ENCODE measurements around the gene RYR3. TPM values are rescaled to one million over a fixed set of nuclear protein-coding genes. Genes with fewer than 3 reads are reported as not detected.

Gene RYR3
- total RNA-seq, 1 experiment from 2014 or later = not detected

DNA sequence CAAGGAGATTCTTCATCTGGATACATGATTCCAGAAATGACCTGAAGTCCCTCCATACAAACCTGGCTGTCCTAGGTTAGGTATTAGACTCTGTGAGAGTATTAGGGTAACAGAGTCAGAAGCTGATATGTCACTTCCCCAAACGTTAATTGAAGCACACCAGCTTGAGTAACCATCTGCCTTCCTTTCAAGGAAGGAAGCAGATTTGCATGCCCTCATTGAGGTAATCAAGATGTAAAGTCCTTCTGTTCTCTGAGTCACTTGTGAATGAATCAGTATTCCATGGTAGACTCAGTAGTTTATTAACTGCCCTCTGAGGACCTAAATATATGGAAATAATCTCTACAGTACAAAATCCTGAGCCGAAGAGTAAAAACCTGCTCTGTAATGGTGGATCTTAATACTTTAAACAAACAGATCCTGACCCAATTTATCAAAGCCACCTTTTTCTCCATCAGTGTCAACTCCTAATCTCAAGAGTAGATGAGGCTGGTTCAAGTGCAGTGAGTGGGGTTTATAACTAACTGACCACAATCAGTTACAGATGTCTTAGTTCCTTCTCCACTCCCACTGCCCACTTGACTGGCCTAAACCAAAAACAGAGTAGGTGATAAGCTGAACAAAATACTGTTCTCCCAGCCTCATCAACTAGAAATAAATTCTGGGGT lies 411.4 kb downstream of the RYR3 start:
- H3K4me3 ChIP-seq (ENCODE audit: low read length) = no peak overlapping the region
- peak; percentile 39; the same call in 1 of the 2 replicates for ATAC-seq
- H3K36me3 ChIP-seq (ENCODE audit: low read depth, low read length) = no peaks in the 10 kb centered on the region
- DNase-seq = peak; percentile 63
- peaks cover 22% of the 10 kb centered on the region for H3K4me1 ChIP-seq (ENCODE audit: insufficient read depth, low read length)
- H3F3A ChIP-seq (ENCODE audit: low read length, unreplicated experiment) = no peaks in the 10 kb centered on the region
- no peaks in the 10 kb centered on the region for H3K9me2 ChIP-seq (replicated peaks; ENCODE audit: low read length)
- ChIA-PET POLR2A (ENCODE audit: unreplicated experiment) (interaction anchor here (0.5 kb wide), 1 partner anchor 16 kb away, joined by 10 read pairs; no protein-coding TSS in a partner anchor), CTCF (interaction anchor here (1.3 kb wide), 1 partner anchor 8 kb away, joined by 3 read pairs; no protein-coding TSS in a partner anchor)
- no peak overlapping the region for H2AFZ ChIP-seq (ENCODE audit: low read length)
- H3K27me3 ChIP-seq (ENCODE audit: low read length) = no peaks in the 10 kb centered on the region
- H3K9me3 ChIP-seq (ENCODE audit: low read length) = no peaks in the 10 kb centered on the region
- H3K79me2 ChIP-seq (ENCODE audit: low read length) = no peaks in the 10 kb centered on the region
- peak overlapping the region; percentile 70 for H3K27ac ChIP-seq (ENCODE audit: low read length)
- BruUV-seq (replicated peaks) = no TSS peak
- peak overlapping the region; percentile 23; the same call in 1 of the 2 replicates for H3K9ac ChIP-seq (ENCODE audit: low read length)
- no peak overlapping the region for H3K4me2 ChIP-seq (ENCODE audit: low read length)
- no peaks in the 10 kb centered on the region for H4K20me1 ChIP-seq (ENCODE audit: low read length)
- intact Hi-C loops (cut with micrococcal nuclease) = no loop called here
- TF ChIP-seq EZH2phosphoT487 (IDR thresholded peaks at IDR 0.05; ENCODE audit: borderline replicate concordance, low read length) (no peak), EZH2 (IDR thresholded peaks at IDR 0.05; ENCODE audit: low read length, unreplicated experiment) (no peak)
- TF ChIP-seq, protein P1, sequence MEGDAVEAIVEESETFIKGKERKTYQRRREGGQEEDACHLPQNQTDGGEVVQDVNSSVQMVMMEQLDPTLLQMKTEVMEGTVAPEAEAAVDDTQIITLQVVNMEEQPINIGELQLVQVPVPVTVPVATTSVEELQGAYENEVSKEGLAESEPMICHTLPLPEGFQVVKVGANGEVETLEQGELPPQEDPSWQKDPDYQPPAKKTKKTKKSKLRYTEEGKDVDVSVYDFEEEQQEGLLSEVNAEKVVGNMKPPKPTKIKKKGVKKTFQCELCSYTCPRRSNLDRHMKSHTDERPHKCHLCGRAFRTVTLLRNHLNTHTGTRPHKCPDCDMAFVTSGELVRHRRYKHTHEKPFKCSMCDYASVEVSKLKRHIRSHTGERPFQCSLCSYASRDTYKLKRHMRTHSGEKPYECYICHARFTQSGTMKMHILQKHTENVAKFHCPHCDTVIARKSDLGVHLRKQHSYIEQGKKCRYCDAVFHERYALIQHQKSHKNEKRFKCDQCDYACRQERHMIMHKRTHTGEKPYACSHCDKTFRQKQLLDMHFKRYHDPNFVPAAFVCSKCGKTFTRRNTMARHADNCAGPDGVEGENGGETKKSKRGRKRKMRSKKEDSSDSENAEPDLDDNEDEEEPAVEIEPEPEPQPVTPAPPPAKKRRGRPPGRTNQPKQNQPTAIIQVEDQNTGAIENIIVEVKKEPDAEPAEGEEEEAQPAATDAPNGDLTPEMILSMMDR (conservative IDR thresholded peaks at IDR 0.05; ENCODE audit: low read depth, low read length) = no peak

DNA sequence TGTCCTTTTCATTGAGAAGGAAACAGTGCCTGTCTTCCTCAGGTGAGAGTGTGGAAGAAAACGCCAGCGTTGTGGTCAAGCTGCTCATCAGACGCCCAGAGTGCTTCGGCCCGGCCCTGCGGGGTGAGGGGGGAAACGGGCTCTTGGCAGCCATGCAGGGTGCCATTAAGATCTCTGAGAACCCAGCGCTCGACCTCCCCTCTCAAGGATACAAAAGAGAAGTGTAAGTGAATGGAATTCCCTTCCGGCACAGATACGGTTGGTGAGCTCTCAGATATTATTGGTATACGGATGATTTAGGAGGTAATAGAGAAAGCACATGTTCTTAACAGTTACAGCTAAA lies 411.9 kb downstream of the RYR3 start:
- peak overlapping the region; percentile 70 for H3K27ac ChIP-seq (ENCODE audit: low read length)
- ATAC-seq (no peak), DNase-seq (no peak)
- TF ChIP-seq EZH2 (IDR thresholded peaks at IDR 0.05; ENCODE audit: low read length, unreplicated experiment) = no peak
- TF ChIP-seq, protein P1 (conservative IDR thresholded peaks at IDR 0.05; ENCODE audit: low read depth, low read length) = no peak
- TF ChIP-seq EZH2phosphoT487 (IDR thresholded peaks at IDR 0.05; ENCODE audit: borderline replicate concordance, low read length) = no peak
- H2AFZ ChIP-seq (ENCODE audit: low read length) = no peak overlapping the region
- BruUV-seq (replicated peaks) = no TSS peak
- ChIA-PET CTCF (no interaction called here), POLR2A (ENCODE audit: unreplicated experiment) (no interaction called here)
- no peaks in the 10 kb centered on the region for H4K20me1 ChIP-seq (ENCODE audit: low read length)
- H3K9me2 ChIP-seq (replicated peaks; ENCODE audit: low read length) = no peaks in the 10 kb centered on the region
- H3K27me3 ChIP-seq (ENCODE audit: low read length) = no peaks in the 10 kb centered on the region
- no peaks in the 10 kb centered on the region for H3F3A ChIP-seq (ENCODE audit: low read length, unreplicated experiment)
- H3K36me3 ChIP-seq (ENCODE audit: low read depth, low read length) = no peaks in the 10 kb centered on the region
- no peaks in the 10 kb centered on the region for H3K79me2 ChIP-seq (ENCODE audit: low read length)
- H3K9ac ChIP-seq (ENCODE audit: low read length) = no peak overlapping the region; the same call in 1 of the 2 replicates
- H3K4me1 ChIP-seq (ENCODE audit: insufficient read depth, low read length) = peaks cover 22% of the 10 kb centered on the region
- no peak overlapping the region for H3K4me3 ChIP-seq (ENCODE audit: low read length)
- intact Hi-C loops (cut with micrococcal nuclease) = no loop called here
- no peak overlapping the region for H3K4me2 ChIP-seq (ENCODE audit: low read length)
- no peaks in the 10 kb centered on the region for H3K9me3 ChIP-seq (ENCODE audit: low read length)

DNA sequence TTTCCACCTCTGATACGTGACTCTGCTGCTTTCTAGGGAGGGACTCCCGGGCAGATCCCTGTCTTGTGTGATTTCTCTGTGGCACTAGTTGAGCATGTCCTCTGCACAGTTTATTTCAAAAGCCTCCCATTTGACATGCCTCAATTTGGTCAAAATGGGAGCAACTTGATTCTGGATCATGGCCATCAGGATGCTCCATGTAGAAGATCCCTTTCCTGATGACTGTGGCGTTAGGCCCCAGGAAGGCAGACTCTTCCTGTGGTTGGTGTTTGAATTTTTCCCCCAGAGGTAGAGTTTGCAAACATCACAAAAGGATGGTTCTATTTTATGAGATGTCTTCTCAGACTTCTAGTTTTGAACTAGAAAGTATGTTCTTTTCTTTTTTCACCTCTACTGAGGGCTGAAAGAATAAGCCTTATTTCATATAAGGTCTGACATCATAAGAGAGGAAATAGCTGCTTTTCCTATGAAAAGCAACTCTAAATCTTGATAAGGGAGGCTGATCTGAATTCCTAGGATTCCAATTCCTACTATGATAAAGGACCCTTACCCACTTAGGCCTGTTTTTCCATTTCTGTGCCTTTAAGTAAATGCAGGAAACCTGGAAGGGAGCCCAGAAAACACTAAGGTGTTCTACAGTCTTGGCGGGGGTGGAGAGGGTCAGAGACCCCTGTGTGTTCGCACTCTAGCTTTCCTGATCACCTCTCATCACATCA lies 413.7 kb downstream of the RYR3 start:
- H2AFZ ChIP-seq (ENCODE audit: low read length) = no peak overlapping the region
- no peak overlapping the region for H3K4me3 ChIP-seq (ENCODE audit: low read length)
- H3K27ac ChIP-seq (ENCODE audit: low read length) = no peak overlapping the region
- DNase-seq (no peak), ATAC-seq (no peak)
- H3K9me2 ChIP-seq (replicated peaks; ENCODE audit: low read length) = no peaks in the 10 kb centered on the region
- ChIA-PET CTCF (no interaction called here), POLR2A (ENCODE audit: unreplicated experiment) (no interaction called here)
- no TSS peak for BruUV-seq (replicated peaks)
- no peaks in the 10 kb centered on the region for H3K27me3 ChIP-seq (ENCODE audit: low read length)
- no peaks in the 10 kb centered on the region for H3F3A ChIP-seq (ENCODE audit: low read length, unreplicated experiment)
- no peaks in the 10 kb centered on the region for H3K79me2 ChIP-seq (ENCODE audit: low read length)
- H3K9ac ChIP-seq (ENCODE audit: low read length) = no peak overlapping the region
- no peaks in the 10 kb centered on the region for H3K9me3 ChIP-seq (ENCODE audit: low read length)
- H4K20me1 ChIP-seq (ENCODE audit: low read length) = no peaks in the 10 kb centered on the region
- intact Hi-C loops (cut with micrococcal nuclease) = no loop called here
- no peak overlapping the region for H3K4me2 ChIP-seq (ENCODE audit: low read length)
- TF ChIP-seq EZH2phosphoT487 (IDR thresholded peaks at IDR 0.05; ENCODE audit: borderline replicate concordance, low read length) = no peak
- TF ChIP-seq EZH2 (IDR thresholded peaks at IDR 0.05; ENCODE audit: low read length, unreplicated experiment) = no peak
- TF ChIP-seq, protein P1 (conservative IDR thresholded peaks at IDR 0.05; ENCODE audit: low read depth, low read length) = no peak
- peaks cover 22% of the 10 kb centered on the region for H3K4me1 ChIP-seq (ENCODE audit: insufficient read depth, low read length)
- H3K36me3 ChIP-seq (ENCODE audit: low read depth, low read length) = no peaks in the 10 kb centered on the region
